Hippocampal formation (tissue), 2 donors: ENCODE data around the gene PP2D1.
A peak's percentile ranks its signal among the peaks of the same experiment; 100 is the strongest.
"Not testable (repeated sequence)": the region's sequence is repeated elsewhere in the genome, so short reads cannot be mapped to it uniquely, and the experiment has no call there.

Experiments
- DNase-seq, 2 donors: peaks; one replicate each; lab custom pipeline; 2025; lab: John Stamatoyannopoulos, UW

PP2D1 gene

DNA sequence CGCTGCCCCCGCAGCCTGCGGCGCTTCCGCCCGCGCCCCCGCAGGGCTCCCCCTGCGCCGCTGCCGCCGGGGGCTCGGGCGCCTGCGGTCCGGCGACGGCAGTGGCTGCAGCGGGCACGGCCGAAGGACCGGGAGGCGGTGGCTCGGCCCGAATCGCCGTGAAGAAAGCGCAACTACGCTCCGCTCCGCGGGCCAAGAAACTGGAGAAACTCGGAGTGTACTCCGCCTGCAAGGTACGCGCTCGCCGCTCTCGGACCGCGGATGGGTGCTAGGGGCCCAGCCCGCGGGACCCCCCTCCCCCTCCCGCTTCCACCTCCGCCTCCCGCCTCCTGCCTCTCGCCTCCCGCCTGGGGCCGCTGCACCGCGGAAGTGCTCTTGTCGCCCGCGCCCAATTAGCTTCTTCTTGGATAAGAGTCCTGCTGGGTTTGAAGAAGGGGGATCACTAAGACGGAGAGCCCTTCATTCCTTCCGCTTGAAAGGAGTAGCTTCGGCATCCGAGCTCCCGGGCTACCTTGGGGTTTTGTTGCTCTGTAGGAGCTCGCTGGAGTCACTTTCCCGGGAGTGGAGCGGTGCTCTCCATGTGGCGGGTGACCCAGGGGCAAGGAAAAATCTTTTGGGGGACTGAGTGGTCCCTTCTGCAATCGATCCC, 28.6 kb upstream of the PP2D1 start:
- peak; percentile 78 for DNase-seq

- DNase-seq, result peak; percentile 82 to 88
These were observed 27.9 kb upstream of the PP2D1 start, which contains the start of gene KAT2B for GRCh38 chr3:20039765-20040547. KAT2B (plus strand) TSS chr3:20040446; CDS start chr3:20040478, 32 bp downstream.

- no peak for DNase-seq
These were observed 27.4 kb upstream of the PP2D1 start for GRCh38 chr3:20039466-20039764.

DNA sequence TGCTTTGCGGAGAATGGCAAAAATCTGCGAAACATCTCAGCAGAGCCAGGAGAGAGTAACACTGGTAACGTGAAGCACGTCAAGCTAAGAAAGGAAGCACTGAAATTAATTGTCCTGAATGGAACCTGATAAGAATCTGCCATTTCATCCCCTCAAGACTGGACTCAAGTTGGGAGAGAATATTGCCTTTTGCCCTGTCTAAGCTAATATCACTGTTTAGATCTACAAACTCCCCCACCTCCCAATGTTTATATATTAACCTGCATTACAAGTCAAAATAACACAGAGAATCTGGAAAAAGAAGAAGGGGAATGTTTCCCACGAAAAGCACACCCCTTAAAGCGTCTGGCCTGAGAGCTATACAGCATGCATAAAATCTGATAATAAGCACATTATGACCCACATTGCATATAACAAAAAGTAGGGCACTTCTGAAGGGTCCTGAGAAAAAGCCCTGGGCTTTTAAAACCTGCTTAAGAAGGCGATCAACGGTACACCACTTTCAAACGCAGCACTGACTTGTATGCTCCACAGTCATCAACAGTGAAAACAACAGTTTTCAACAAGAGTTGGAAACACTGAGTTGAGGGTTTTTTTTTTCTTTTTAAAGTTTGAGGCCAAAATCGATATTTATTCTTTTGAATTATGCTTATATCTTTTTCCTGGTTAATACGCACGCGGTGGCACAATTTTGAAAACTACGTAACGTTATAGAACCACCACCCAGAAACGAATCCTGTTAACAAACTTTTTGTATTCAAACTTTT, 26.8 kb upstream of the PP2D1 start:
- no peak for DNase-seq

GRCh38 chr3:20037255-20037996, 25.4 kb upstream of the PP2D1 start:
- DNase-seq, result no peak

- no peak for DNase-seq
These were observed 23.0 kb upstream of the PP2D1 start for GRCh38 chr3:20035019-20035418.

DNA sequence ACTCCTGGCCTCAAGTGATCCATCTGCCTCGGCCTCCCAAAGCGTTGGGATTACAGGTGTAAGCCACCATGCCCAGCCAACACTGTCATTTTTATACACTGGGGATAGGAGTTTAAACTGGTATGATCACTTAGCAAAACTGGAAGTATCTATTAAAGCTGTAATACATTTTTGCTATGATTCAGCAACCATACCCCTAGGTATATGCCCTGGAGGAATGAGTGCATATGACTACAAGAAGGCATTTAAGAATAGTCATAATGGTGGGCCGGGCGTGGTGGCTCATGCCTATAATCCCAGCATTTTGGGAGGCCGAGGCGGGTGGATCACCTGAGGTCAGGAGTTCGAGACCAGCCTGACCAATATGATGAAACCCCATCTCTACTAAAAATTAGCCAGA, 19.9 kb upstream of the PP2D1 start:
- DNase-seq, result not testable (repeated sequence)

DNA sequence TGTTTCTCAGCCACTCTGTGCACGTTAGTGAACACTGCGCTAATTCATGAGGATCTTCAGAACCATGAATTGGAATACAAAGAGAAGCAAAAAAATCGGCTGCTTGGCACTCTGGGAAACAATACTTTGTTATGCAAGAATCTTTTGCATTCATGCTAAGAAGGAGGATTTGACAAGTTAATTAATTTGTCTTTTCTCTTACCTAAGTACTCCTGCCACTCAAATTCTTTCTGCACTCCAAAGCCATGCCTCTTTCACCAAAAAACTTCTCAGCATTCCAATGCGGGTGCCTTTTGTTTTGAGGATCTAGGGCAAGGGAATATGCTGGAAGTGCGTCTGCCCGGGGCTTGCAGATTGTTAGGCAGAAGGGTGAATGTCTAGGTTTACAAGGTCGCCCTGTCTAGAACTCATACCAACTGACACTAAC, 16.9 kb upstream of the PP2D1 start:
- no peak for DNase-seq

DNA sequence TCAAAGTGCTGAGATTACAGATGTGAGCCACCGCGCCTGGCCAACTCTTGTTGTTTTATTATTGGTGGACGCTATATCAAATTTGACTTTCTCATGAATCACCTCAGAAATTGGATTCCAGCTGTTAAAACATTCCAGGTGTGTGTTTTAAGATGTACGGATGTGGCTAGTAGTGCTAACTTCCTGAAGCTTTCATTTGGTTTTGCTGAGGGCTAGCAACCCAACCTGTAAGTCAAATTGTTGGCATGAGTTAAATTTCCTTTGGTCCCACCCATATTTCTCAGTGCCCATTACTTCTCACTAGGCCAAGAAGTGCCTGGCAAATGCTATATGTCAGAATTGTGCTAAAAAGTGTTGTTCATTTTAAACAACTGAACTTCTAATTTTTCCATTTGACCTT, 15.1 kb upstream of the PP2D1 start:
- DNase-seq, result no peak

- peak; percentile 36 to 43 for DNase-seq
These were observed 11.8 kb upstream of the PP2D1 start for GRCh38 chr3:20023623-20024405.

GRCh38 chr3:20022954-20023622, 11.0 kb upstream of the PP2D1 start:
- no peak for DNase-seq

DNA sequence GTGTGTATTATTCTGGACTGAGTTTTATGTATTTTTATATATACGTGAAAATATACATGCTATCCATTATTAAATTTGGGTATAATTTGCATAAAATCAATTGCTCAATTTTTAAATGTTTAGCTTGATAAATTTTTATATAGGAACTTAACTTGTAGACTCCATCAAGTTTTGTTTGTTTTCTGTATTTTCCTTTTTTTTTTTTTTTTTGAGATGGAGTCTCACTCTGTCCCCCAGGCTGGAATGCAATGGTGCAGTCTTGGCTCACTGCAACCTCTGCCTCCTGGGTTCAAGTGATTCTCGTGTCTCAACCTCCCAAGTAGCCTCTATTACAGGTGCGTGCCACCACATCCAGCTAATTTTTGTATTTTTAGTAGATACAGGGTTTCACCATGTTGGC, 4.0 kb upstream of the PP2D1 start:
- not testable (repeated sequence) for DNase-seq

- DNase-seq, result no peak
These were observed 3.5 kb upstream of the PP2D1 start for GRCh38 chr3:20015525-20015924.

DNA sequence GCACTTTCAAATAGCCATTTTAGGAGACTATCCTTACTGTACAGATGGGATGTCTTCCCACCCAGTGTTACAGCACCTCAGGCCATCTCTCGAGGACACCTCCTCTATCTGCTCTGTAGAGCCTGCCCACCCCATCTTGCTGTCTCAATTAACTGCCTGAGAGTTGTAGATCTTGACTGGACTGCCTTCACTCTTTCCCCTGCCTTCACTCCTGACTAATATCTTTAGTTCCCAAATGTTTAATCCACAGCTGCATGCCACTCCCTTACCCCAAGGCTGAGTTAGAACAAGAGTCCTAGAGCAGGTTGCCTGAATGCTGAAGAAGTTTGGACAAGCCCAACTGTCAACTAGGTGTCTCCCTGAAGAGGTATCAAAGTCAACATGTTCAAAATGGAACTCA, 1.3 kb upstream of the PP2D1 start:
- DNase-seq, result no peak

- DNase-seq, result no peak
These were observed 3.4 kb downstream of the PP2D1 start for GRCh38 chr3:20008646-20009045.

- DNase-seq, result no peak
These were observed 4.1 kb downstream of the PP2D1 start for GRCh38 chr3:20007960-20008359.

DNA sequence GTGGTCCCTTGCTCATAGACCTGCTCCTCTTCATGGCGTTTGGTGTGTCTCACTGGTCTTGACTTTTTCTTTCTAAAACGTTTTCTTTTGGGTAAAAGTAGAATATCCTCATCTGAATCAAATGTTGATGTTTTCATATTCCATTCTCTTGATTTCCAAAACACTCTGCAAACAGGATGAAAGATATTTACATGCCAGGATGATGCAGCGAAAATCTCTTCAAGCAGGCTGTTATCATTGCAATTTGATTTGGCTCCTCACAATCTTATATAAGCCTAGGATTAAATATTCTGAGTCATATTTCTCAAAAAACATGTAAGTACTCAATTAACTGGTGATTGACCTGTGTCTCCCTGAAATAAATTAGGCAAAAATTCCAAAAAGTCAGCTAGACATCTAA, 10.1 kb downstream of the PP2D1 start:
- no peak for DNase-seq

DNA sequence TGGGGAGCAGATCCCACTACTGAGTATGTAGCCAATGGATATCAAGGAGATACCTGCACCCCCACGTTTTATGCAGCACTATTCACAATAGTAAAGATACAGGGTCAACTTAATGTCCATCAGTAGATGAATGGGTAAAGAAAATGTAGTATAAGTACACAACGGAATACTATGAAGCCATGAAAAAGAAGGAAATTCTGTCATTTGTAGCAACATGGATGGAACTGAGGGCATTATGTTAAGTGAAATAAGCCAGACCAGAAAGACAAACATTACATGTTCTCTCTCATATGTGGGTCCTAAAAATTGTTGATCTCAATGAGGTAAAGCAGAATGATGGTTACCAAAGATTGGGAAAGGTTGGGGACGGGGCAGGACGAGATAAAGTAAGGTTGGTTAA, 14.6 kb downstream of the PP2D1 start:
- no peak for DNase-seq

- DNase-seq, result no peak
These were observed 17.3 kb downstream of the PP2D1 start for GRCh38 chr3:19994796-19995195.

- not testable (repeated sequence) for DNase-seq
These were observed 23.2 kb downstream of the PP2D1 start for GRCh38 chr3:19988904-19989303.

- no peak for DNase-seq
These were observed 40.0 kb downstream of the PP2D1 start for GRCh38 chr3:19972054-19972453.
